A549 (cell line): ENCODE measurements around the gene CDH2. TPM values are rescaled to one million over a fixed set of nuclear protein-coding genes. Genes with fewer than 3 reads are reported as not detected.

ENCODE experiments used
- ATAC-seq, 2 experiments: fragments of 200-7000 bp in 1 of 2; fragments of >200 bp in 1 of 2; cut with Nextera tagmentation in 1 of 2; cut with Tn5 transposase in 1 of 2; 3 replicates each; pipeline versions ENCODE4 v1.8.0 to v1.9.1; 2018 to 2020; ENCODE audit warnings: mild to moderate bottlenecking in 1 of 2, moderate library complexity in 1 of 2
- CTCF ChIA-PET: fragments of 300-600 bp; sonication (Branson Sonifier 250); formaldehyde crosslinking; extraction: SDS; loops from one replicate; lab custom pipeline; 2021; ENCODE audit warnings: antibody characterized with exemption, inconsistent platforms; lab: Yijun Ruan, JAX
- POLR2A ChIA-PET: fragments of 350-600 bp; formaldehyde crosslinking; extraction: SDS; loops from one replicate; lab custom pipeline; 2021; ENCODE audit warnings: antibody characterized with exemption, inconsistent platforms; lab: Yijun Ruan, JAX
- DNase-seq, 2 experiments: peaks; one replicate each; pipeline versions ENCODE4 v3.0.0 to v3.0.0-alpha.2; 2011 to 2016; ENCODE audit warnings: low read depth in 1 of 2, low spot score in 1 of 2
- FAIRE-seq: peaks from 2 replicates; lab custom pipeline; 2011; peaks lifted over from hg19 to GRCh38; lab: Jason Lieb, UNC
- H3K27ac ChIP-seq, 2 experiments: fragments of >200 bp; sonication (Bioruptor Twin); formaldehyde crosslinking; 3 replicates each; pipeline ENCODE4 v1.5.1; 2016 to 2017
- H3K4me1 ChIP-seq: fragments of >200 bp; sonication (Bioruptor Twin); formaldehyde crosslinking; 3 replicates; pipeline ENCODE4 v1.6.1; 2016
- H3K4me2 ChIP-seq: fragments of >200 bp; sonication (Bioruptor Twin); formaldehyde crosslinking; 3 replicates; pipeline ENCODE4 v1.6.1; 2016
- H3K4me3 ChIP-seq: fragments of >200 bp; sonication (Bioruptor Twin); formaldehyde crosslinking; 3 replicates; pipeline ENCODE4 v1.5.1; 2016
- H3K9me3 ChIP-seq: fragments of >200 bp; sonication (Bioruptor Twin); formaldehyde crosslinking; 3 replicates; pipeline ENCODE4 v1.6.1; 2016
- CEBPB ChIP-seq, 2 experiments: fragments of >200 bp in 1 of 2; sonication (Bioruptor Twin) in 1 of 2; formaldehyde crosslinking in 1 of 2; IDR thresholded peaks; 2 replicates each; pipeline ENCODE4 v1.6.1; 2012 to 2016
- CHD4 ChIP-seq: fragments of 200-600 bp; sonication (generic); IDR thresholded peaks from 2 replicates; pipeline ENCODE4 v1.6.1; 2016; ENCODE audit warnings: antibody characterized with exemption, mild to moderate bottlenecking, borderline replicate concordance
- EP300 ChIP-seq, 2 experiments: fragments of >200 bp; sonication (Bioruptor Twin); formaldehyde crosslinking; IDR thresholded peaks; 2 replicates in 1 of 2; 3 replicates in 1 of 2; pipeline ENCODE4 v1.6.1; 2016 to 2017
- ESRRA ChIP-seq: fragments of 150-350 bp; IDR thresholded peaks from 2 replicates; pipeline ENCODE4 v1.6.1; 2014; ENCODE audit warnings: mild to moderate bottlenecking, low read length, borderline replicate concordance
- HES2 ChIP-seq: fragments of >200 bp; sonication (Bioruptor Twin); formaldehyde crosslinking; IDR thresholded peaks from 2 replicates; pipeline ENCODE4 v1.6.1; 2016
- HOXB13 ChIP-seq: fragments of 250-450 bp; sonication (Bioruptor Pico); IDR thresholded peaks from 2 replicates; pipeline ENCODE4 v1.5.0; 2020; ENCODE audit warnings: low read depth, mild to moderate bottlenecking, moderate library complexity
- JUN ChIP-seq, 2 experiments: fragments of >200 bp; sonication (Bioruptor Twin); formaldehyde crosslinking; IDR thresholded peaks; 2 replicates in 1 of 2; 3 replicates in 1 of 2; pipeline ENCODE4 v1.6.1; 2016 to 2017
- KDM1A ChIP-seq: fragments of 200-600 bp; sonication (generic); IDR thresholded peaks from 2 replicates; pipeline ENCODE4 v1.6.1; 2016; ENCODE audit warnings: low read depth, mild to moderate bottlenecking
- NFE2L2 ChIP-seq: fragments of 150-350 bp; conservative IDR thresholded peaks from 2 replicates; pipeline ENCODE4 v1.6.1; 2014; ENCODE audit warnings: low read length
- PHF8 ChIP-seq: fragments of 200-600 bp; sonication (generic); IDR thresholded peaks from 2 replicates; pipeline ENCODE4 v1.6.1; 2016; ENCODE audit warnings: low read depth, mild to moderate bottlenecking, antibody characterized with exemption, moderate library complexity, borderline replicate concordance
- RAD21 ChIP-seq, 2 experiments: fragments of >200 bp in 1 of 2; sonication (Bioruptor Twin) in 1 of 2; formaldehyde crosslinking in 1 of 2; IDR thresholded peaks in 1 of 2; conservative IDR thresholded peaks in 1 of 2; 2 replicates in 1 of 2; 3 replicates in 1 of 2; pipeline ENCODE4 v1.6.1; 2012 to 2018; ENCODE audit warnings: inconsistent platforms in 1 of 2
- RCOR1 ChIP-seq: fragments of 150-350 bp; IDR thresholded peaks from 2 replicates; pipeline ENCODE4 v1.6.1; 2014; ENCODE audit warnings: antibody characterized with exemption, low read length, low read depth
- REST ChIP-seq: fragments of 200-600 bp; sonication (generic); IDR thresholded peaks from 2 replicates; pipeline ENCODE4 v1.6.1; 2016; ENCODE audit warnings: antibody characterized with exemption, mild to moderate bottlenecking, moderate library complexity
- RFX5 ChIP-seq: fragments of 450-650 bp; IDR thresholded peaks from 2 replicates; pipeline ENCODE4 v1.7.1; 2014; ENCODE audit warnings: antibody characterized with exemption, mild to moderate bottlenecking, moderate library complexity
- SREBF2 ChIP-seq: fragments of 450-650 bp; IDR thresholded peaks from 2 replicates; pipeline ENCODE4 v1.6.1; 2014; ENCODE audit warnings: mild to moderate bottlenecking, moderate library complexity
- TP53 ChIP-seq: fragments of 250-450 bp; sonication (Bioruptor Pico); IDR thresholded peaks from 2 replicates; pipeline ENCODE4 v1.5.0; 2021; ENCODE audit warnings: mild to moderate bottlenecking, moderate library complexity
- ZC3H11A ChIP-seq: fragments of 450-650 bp; IDR thresholded peaks from 2 replicates; pipeline ENCODE4 v1.6.1; 2014; ENCODE audit warnings: antibody characterized with exemption, mild to moderate bottlenecking
- WGBS: methylation state at CpG from one replicate; pipeline ENCODE4 v1.1.6; 2017; ENCODE audit errors: missing lambda C conversion rate; 5-methylcytosine and 5-hydroxymethylcytosine counted together
- polyA plus RNA-seq, 4 experiments: library from polyadenylated mRNA; depleted of rRNA in 3 of 4; stranded (reverse); fragments of >200 nt; fragmentation: RNase III in 1 of 4; extraction: RNeasy Plus Mini Kit Qiagen cat#74134 plus additional on column Dnase treatment in 1 of 4; gene quantifications; 2 replicates in 3 of 4; 3 replicates in 1 of 4; pipeline ENCODE4 v1.2.3, GENCODE V29; 2011 to 2017
- TF ChIP-seq, protein P1 (sequence below): fragments of >200 bp; sonication (Bioruptor Twin); formaldehyde crosslinking; IDR thresholded peaks from 3 replicates; pipeline ENCODE4 v1.6.1; 2016
- TF ChIP-seq, protein P2 (sequence below): fragments of 450-650 bp; IDR thresholded peaks from 2 replicates; pipeline ENCODE4 v1.6.1; 2014; ENCODE audit warnings: antibody characterized with exemption

The CDH2 gene
- polyA plus RNA-seq, 2 of the 4 experiments (the other 2 are of a cell fraction): 54.0 to 71.9 TPM

DNA sequence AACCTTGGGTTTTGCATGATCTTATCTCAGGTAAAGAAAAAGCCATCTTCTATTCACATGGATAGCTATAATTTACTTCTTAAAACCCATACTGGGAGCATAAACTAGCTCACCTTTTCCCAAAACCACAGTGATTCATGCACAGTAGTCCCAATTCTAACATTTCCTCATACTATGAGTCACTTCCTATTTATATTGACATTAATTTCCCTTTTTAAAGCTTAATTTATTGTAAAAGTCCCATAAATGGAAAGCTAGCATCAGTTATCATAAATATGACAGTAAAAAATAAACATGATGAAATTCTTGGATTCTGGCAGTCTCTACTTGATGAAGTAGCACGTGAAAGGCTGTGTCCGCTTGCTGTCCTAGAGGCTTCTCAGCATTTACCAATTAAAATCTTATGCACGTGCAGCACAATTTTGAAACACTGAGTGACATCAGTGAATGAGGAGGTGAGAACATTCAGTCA is 180.1 kb downstream of the CDH2 start:
- POLR2A ChIA-PET: no interaction called here
- DNase-seq (no peak), ATAC-seq (no peak), FAIRE-seq (no peak)
- CTCF ChIA-PET: no interaction called here
- WGBS: 80% methylated on average over 3 of the region's 3 CpGs
- peaks cover 6% of the 10 kb centered on the region; the same call in 1 of the 3 replicates for H3K4me1 ChIP-seq
- no peak overlapping the region for H3K27ac ChIP-seq
- H3K4me3 ChIP-seq: no peak overlapping the region
- no peaks in the 10 kb centered on the region for H3K9me3 ChIP-seq
- TF ChIP-seq JUN (IDR thresholded peaks at IDR 0.05) (no peak), NFE2L2 (no peak)
- no peak overlapping the region for H3K4me2 ChIP-seq

GRCh38 chr18:27995770-27996502 is 181.0 kb downstream of the CDH2 start:
- CTCF ChIA-PET: no interaction called here
- peaks cover 6% of the 10 kb centered on the region; the same call in 1 of the 3 replicates for H3K4me1 ChIP-seq
- no peak overlapping the region for H3K4me3 ChIP-seq
- DNase-seq: no peak
- FAIRE-seq: no peak
- H3K4me2 ChIP-seq: no peak overlapping the region
- ATAC-seq: no peak
- TF ChIP-seq KDM1A: no peak
- TF ChIP-seq EP300 (IDR thresholded peaks at IDR 0.05): no peak
- TF ChIP-seq RCOR1: no peak
- TF ChIP-seq REST: no peak
- TF ChIP-seq ZC3H11A: no peak
- TF ChIP-seq CEBPB (IDR thresholded peaks at IDR 0.05): no peak
- TF ChIP-seq HOXB13 (CRISPR knock-in tag): no peak
- no peak for TF ChIP-seq TP53
- TF ChIP-seq PHF8: no peak
- TF ChIP-seq SREBF2: no peak
- no peak for TF ChIP-seq RAD21 (conservative IDR thresholded peaks at IDR 0.05 in 1 of 2, IDR thresholded peaks at IDR 0.05 in 1 of 2)
- no peak for TF ChIP-seq ESRRA
- TF ChIP-seq JUN (IDR thresholded peaks at IDR 0.05): no peak
- TF ChIP-seq, protein P1, sequence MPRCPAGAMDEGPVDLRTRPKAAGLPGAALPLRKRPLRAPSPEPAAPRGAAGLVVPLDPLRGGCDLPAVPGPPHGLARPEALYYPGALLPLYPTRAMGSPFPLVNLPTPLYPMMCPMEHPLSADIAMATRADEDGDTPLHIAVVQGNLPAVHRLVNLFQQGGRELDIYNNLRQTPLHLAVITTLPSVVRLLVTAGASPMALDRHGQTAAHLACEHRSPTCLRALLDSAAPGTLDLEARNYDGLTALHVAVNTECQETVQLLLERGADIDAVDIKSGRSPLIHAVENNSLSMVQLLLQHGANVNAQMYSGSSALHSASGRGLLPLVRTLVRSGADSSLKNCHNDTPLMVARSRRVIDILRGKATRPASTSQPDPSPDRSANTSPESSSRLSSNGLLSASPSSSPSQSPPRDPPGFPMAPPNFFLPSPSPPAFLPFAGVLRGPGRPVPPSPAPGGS: no peak
- TF ChIP-seq HES2: no peak
- TF ChIP-seq CHD4: no peak
- TF ChIP-seq, protein P2, sequence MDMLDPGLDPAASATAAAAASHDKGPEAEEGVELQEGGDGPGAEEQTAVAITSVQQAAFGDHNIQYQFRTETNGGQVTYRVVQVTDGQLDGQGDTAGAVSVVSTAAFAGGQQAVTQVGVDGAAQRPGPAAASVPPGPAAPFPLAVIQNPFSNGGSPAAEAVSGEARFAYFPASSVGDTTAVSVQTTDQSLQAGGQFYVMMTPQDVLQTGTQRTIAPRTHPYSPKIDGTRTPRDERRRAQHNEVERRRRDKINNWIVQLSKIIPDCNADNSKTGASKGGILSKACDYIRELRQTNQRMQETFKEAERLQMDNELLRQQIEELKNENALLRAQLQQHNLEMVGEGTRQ: no peak
- no peak for TF ChIP-seq RFX5
- H3K9me3 ChIP-seq: no peaks in the 10 kb centered on the region
- 92% methylated on average over 6 of the region's 6 CpGs for WGBS
- H3K27ac ChIP-seq: no peak overlapping the region
- POLR2A ChIA-PET: no interaction called here
